Loucy (cell line): ENCODE results near the gene AKAP11.

ENCODE experiments used
- H2AFZ ChIP-seq: fragments of 200-600 bp; sonication (generic); 2 replicates; pipeline ENCODE4 v1.6.0; 2016; ENCODE audit warnings: antibody characterized with exemption, mild to moderate bottlenecking, low read length, moderate library complexity
- H3F3A ChIP-seq: fragments of 200-600 bp; 2 replicates; pipeline ENCODE4 v1.6.0; 2016; ENCODE audit warnings: antibody characterized with exemption, low read depth, mild to moderate bottlenecking
- H3K27me3 ChIP-seq: fragments of 200-600 bp; sonication (generic); 2 replicates; pipeline ENCODE4 v1.6.1; 2014; ENCODE audit warnings: low read length, mild to moderate bottlenecking; ENCODE audit not compliant: insufficient read depth, poor library complexity, severe bottlenecking
- H3K36me3 ChIP-seq: fragments of 200-600 bp; sonication (generic); 2 replicates; pipeline ENCODE4 v1.6.1; 2016; ENCODE audit warnings: low read length; ENCODE audit not compliant: insufficient read depth
- H3K4me1 ChIP-seq: fragments of 200-600 bp; sonication (generic); 2 replicates; pipeline ENCODE4 v1.5.1; 2014; ENCODE audit warnings: low read length, mild to moderate bottlenecking; ENCODE audit not compliant: insufficient read depth, poor library complexity, severe bottlenecking
- H3K4me2 ChIP-seq: fragments of 200-600 bp; sonication (generic); 2 replicates; pipeline ENCODE4 v1.6.0; 2014; ENCODE audit warnings: antibody characterized with exemption, low read length, low read depth, mild to moderate bottlenecking; ENCODE audit not compliant: poor library complexity, severe bottlenecking
- H3K4me3 ChIP-seq: fragments of 200-600 bp; sonication (generic); 2 replicates; pipeline ENCODE4 v1.5.1; 2014; ENCODE audit warnings: low read length, mild to moderate bottlenecking, mixed read lengths; ENCODE audit not compliant: poor library complexity, severe bottlenecking
- H3K79me2 ChIP-seq: fragments of 200-600 bp; sonication (generic); 2 replicates; pipeline ENCODE4 v1.6.1; 2014; ENCODE audit warnings: low read length; ENCODE audit not compliant: insufficient read depth
- H3K9ac ChIP-seq: fragments of 200-600 bp; sonication (generic); 2 replicates; pipeline ENCODE4 v1.6.0; 2014; ENCODE audit warnings: mild to moderate bottlenecking, low read depth, low read length, moderate library complexity; ENCODE audit not compliant: poor library complexity, severe bottlenecking
- H3K9me2 ChIP-seq: fragments of 200-600 bp; sonication (generic); replicated peaks from 2 replicates; pipeline ENCODE4 v1.6.1; 2016; ENCODE audit warnings: low read depth, low read length, mixed read lengths
- H3K9me3 ChIP-seq: fragments of 200-600 bp; sonication (generic); 2 replicates; pipeline ENCODE4 v1.6.1; 2014; ENCODE audit warnings: mild to moderate bottlenecking, antibody characterized with exemption, low read length, low read depth; ENCODE audit not compliant: insufficient read depth
- H4K20me1 ChIP-seq: fragments of 200-600 bp; sonication (generic); 2 replicates; pipeline ENCODE4 v1.6.0; 2014; ENCODE audit warnings: antibody characterized with exemption, low read length, mild to moderate bottlenecking; ENCODE audit not compliant: insufficient read depth, poor library complexity, severe bottlenecking
- EZH2phosphoT487 ChIP-seq: fragments of 200-600 bp; IDR thresholded peaks from 2 replicates; pipeline ENCODE4 v1.6.1; 2018; ENCODE audit warnings: antibody characterized with exemption, mild to moderate bottlenecking, moderate library complexity, borderline replicate concordance
- TF ChIP-seq, protein P1 (sequence below): fragments of 200-600 bp; sonication (generic); conservative IDR thresholded peaks from 2 replicates; pipeline ENCODE4 v1.5.1; 2014; ENCODE audit warnings: mild to moderate bottlenecking, antibody characterized with exemption, low read length

Gene AKAP11

DNA sequence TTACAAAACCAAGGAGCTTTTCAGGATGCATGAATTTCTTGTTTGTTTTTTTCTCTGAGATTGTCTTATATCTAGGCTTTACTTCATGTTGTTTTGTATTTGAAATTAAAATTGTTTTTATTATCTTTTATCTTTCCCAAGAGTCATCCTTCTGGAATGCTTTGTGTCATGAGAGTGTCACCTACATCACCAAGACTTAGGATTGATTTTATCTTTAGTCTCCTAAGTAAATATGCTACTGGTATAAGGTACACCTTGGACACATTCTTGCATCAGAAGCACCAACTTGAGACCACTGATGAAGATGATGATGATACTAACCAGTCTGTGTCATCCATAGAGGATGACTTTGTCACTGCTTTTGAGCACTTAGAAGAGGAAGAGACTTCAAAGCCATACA is 26.4 kb downstream of the AKAP11 start:
- Histone ChIP-seq H3K79me2 (no peaks in the 10 kb centered on the region), H4K20me1 (no peaks in the 10 kb centered on the region), H3K36me3 (peaks cover 79% of the 10 kb centered on the region), H3K4me2 (no peak overlapping the region), H3K9me2 (no peaks in the 10 kb centered on the region), H3F3A (no peaks in the 10 kb centered on the region; the same call in 1 of the 2 replicates), H3K9me3 (no peaks in the 10 kb centered on the region), H3K4me3 (no peak overlapping the region), H3K4me1 (peaks cover 3% of the 10 kb centered on the region), H3K27me3 (no peaks in the 10 kb centered on the region), H3K9ac (no peak overlapping the region), H2AFZ (no peak overlapping the region)
- no peak for TF ChIP-seq EZH2phosphoT487
- TF ChIP-seq, protein P1, sequence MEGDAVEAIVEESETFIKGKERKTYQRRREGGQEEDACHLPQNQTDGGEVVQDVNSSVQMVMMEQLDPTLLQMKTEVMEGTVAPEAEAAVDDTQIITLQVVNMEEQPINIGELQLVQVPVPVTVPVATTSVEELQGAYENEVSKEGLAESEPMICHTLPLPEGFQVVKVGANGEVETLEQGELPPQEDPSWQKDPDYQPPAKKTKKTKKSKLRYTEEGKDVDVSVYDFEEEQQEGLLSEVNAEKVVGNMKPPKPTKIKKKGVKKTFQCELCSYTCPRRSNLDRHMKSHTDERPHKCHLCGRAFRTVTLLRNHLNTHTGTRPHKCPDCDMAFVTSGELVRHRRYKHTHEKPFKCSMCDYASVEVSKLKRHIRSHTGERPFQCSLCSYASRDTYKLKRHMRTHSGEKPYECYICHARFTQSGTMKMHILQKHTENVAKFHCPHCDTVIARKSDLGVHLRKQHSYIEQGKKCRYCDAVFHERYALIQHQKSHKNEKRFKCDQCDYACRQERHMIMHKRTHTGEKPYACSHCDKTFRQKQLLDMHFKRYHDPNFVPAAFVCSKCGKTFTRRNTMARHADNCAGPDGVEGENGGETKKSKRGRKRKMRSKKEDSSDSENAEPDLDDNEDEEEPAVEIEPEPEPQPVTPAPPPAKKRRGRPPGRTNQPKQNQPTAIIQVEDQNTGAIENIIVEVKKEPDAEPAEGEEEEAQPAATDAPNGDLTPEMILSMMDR: no peak

DNA sequence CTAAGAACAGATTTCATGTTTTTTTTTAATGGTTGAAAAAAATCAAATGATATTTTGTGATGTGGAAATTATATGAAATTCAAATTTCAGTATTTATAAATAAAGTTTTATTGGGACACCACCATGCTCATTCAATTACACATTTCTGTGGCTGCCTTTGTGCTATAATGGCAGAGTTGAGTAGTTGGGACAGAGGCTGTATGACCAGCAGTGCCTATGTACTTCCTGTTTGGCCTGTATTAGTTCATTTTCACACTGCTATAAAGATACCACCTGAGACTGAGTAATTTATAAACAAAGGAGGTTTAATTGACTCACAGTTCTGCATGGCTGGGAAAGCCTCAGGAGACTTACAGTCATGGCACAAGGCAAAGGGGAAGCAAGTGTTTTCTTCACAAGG is 33.6 kb downstream of the AKAP11 start:
- H3K9me3 ChIP-seq: 0 out of 2 replicates have a peak, but pooled peaks cover 2% of the 10 kb centered on the region
- H4K20me1 ChIP-seq: no peaks in the 10 kb centered on the region
- H3K9ac ChIP-seq: no peak overlapping the region
- no peaks in the 10 kb centered on the region for H3K79me2 ChIP-seq
- H3K36me3 ChIP-seq: peaks cover 60% of the 10 kb centered on the region
- no peaks in the 10 kb centered on the region for H3K4me1 ChIP-seq
- no peak overlapping the region for H3K4me3 ChIP-seq
- no peak for TF ChIP-seq EZH2phosphoT487
- TF ChIP-seq, protein P1: no peak
- no peaks in the 10 kb centered on the region for H3K9me2 ChIP-seq
- no peak overlapping the region for H3K4me2 ChIP-seq
- no peaks in the 10 kb centered on the region for H3F3A ChIP-seq
- no peaks in the 10 kb centered on the region for H3K27me3 ChIP-seq
- H2AFZ ChIP-seq: no peak overlapping the region

DNA sequence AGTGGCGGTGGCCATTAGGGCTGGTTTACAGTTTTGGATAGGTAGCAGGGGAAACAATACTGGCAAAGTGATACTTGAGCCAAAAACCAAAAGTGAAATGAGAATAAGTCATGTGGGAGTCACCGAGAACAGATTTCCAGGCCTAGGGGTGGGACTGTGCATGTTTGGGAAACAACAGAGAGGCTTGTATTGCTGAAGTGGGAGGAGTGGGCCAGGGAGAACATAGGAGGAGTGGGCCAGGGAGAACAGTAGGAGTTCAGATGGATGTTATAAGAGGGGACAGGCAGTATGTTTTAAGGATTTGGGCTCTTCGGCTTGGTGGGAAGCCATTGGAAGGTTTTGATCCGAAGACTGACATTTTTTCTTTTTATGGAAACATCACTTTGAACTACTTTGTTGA is 35.5 kb downstream of the AKAP11 start:
- Histone ChIP-seq H3K9ac (no peak overlapping the region), H3K79me2 (no peaks in the 10 kb centered on the region), H3K4me2 (no peak overlapping the region), H3F3A (no peaks in the 10 kb centered on the region), H4K20me1 (no peaks in the 10 kb centered on the region), H3K9me3 (0 out of 2 replicates have a peak, but pooled peaks cover 2% of the 10 kb centered on the region), H2AFZ (no peak overlapping the region), H3K27me3 (no peaks in the 10 kb centered on the region), H3K36me3 (peaks cover 40% of the 10 kb centered on the region), H3K4me1 (no peaks in the 10 kb centered on the region), H3K4me3 (no peak overlapping the region), H3K9me2 (no peaks in the 10 kb centered on the region)
- no peak for TF ChIP-seq EZH2phosphoT487
- TF ChIP-seq, protein P1: no peak
